ENCODE measurements around the gene MISP. TPM values are rescaled to one million over a fixed set of nuclear protein-coding genes. Genes with fewer than 3 reads are reported as not detected.
"Not testable (repeated sequence)": the region's sequence is repeated elsewhere in the genome, so short reads cannot be mapped to it uniquely, and the experiment has no call there.

MISP gene
- total and polyA plus RNA-seq, 2 of the 13 experiments (the other 11 are each of a cell fraction or from before 2014, with no cell fraction given) = 0.67 to 1.3 TPM

DNA sequence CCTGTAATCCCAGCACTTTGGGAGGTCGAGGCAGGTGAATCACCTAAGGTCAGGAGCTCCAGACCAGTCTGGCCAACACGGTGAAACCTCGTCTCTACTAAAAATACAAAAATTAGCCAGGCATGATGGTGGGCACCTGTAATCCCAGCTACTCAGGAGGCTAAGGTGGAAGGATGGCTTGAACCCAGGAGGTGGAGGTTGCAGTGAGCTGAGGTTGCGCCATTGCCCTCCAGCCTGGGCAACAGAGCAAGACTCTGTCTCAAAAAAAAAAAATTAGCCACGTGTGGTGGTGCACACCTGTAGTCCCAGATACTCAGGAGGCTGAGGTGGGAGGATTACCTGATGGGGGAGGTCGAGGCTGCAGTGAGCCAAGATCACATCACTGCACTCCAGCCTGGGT, 48.1 kb upstream of the MISP start:
- intact Hi-C loops (cut with micrococcal nuclease; ENCODE audit: unreplicated experiment); H4K20me1 ChIP-seq (ENCODE audit: insufficient read depth, low read length); H3K27me3 ChIP-seq (ENCODE audit: control insufficient read depth in 1 of 2, insufficient read depth in 2 of 2, low read length in 2 of 2); H3K36me3 ChIP-seq (replicated peaks in 1 of 2; ENCODE audit: control insufficient read depth in 1 of 2, insufficient read depth in 2 of 2, low read length in 2 of 2); ATAC-seq; DNase-seq (ENCODE audit: low spot score); FAIRE-seq; in situ Hi-C loops (cut with HindIII; ENCODE audit: extremely low pct_ligation_motif_present, low pct_unique_long_range_greater_than_20kb); CTCF ChIA-PET (ENCODE audit: low intra/inter-chr PET ratio, low total read pairs); H3K79me2 ChIP-seq (ENCODE audit: insufficient read depth, low read length); H2AFZ ChIP-seq (ENCODE audit: low read length); BruUV-seq (replicated peaks); H3K9me3 ChIP-seq (ENCODE audit: low read length): not testable (repeated sequence)
- H3K4me2 ChIP-seq (ENCODE audit: low read depth, low read length) = peak overlapping the region; percentile 70
- WGBS (ENCODE audit: low lambda C conversion rate) = 57% methylated on average over 6 of the region's 6 CpGs
- TF ChIP-seq ZNF121 (CRISPR knock-in tag; IDR thresholded peaks at IDR 0.05) (peak; percentile 80), ZNF460 (CRISPR knock-in tag; IDR thresholded peaks at IDR 0.05; ENCODE audit: borderline replicate concordance) (peak; percentile 42; the same call in 1 of the 2 replicates), ZNF550 (CRISPR knock-in tag; IDR thresholded peaks at IDR 0.05; ENCODE audit: borderline replicate concordance) (0 out of 2 replicates have a peak, but pooled peaks have one; percentile 10)
- TF ChIP-seq, protein P1, sequence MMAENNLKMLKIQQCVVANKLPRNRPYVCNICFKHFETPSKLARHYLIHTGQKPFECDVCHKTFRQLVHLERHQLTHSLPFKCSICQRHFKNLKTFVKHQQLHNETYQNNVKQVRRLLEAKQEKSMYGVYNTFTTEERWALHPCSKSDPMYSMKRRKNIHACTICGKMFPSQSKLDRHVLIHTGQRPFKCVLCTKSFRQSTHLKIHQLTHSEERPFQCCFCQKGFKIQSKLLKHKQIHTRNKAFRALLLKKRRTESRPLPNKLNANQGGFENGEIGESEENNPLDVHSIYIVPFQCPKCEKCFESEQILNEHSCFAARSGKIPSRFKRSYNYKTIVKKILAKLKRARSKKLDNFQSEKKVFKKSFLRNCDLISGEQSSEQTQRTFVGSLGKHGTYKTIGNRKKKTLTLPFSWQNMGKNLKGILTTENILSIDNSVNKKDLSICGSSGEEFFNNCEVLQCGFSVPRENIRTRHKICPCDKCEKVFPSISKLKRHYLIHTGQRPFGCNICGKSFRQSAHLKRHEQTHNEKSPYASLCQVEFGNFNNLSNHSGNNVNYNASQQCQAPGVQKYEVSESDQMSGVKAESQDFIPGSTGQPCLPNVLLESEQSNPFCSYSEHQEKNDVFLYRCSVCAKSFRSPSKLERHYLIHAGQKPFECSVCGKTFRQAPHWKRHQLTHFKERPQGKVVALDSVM (CRISPR knock-in tag; IDR thresholded peaks at IDR 0.05) = peak; percentile 81; the same call in 1 of the 2 replicates
- H3K27ac ChIP-seq (ENCODE audit: extremely low read length, insufficient read depth, low read length) = peak overlapping the region; percentile 69
- POLR2A ChIA-PET = interaction anchor here (1.1 to 3.6 kb wide), 12 partner anchors 8 to 172 kb away, joined by 4 to 56 read pairs (median 8); partner anchors contain the start of genes CDC34, FSTL3, PRSS57 and RNF126
- H3K4me1 ChIP-seq (ENCODE audit: insufficient read depth, low read length) = peaks cover 42% of the 10 kb centered on the region
- peak overlapping the region; percentile 70 for H3K9ac ChIP-seq (ENCODE audit: insufficient read depth, low read depth, low read length)
- peak overlapping the region; percentile 72 to 83 (median 76) for H3K4me3 ChIP-seq (replicated peaks in 1 of 3; ENCODE audit: insufficient read depth in 1 of 3, low read depth in 2 of 3, low read length in 3 of 3)

DNA sequence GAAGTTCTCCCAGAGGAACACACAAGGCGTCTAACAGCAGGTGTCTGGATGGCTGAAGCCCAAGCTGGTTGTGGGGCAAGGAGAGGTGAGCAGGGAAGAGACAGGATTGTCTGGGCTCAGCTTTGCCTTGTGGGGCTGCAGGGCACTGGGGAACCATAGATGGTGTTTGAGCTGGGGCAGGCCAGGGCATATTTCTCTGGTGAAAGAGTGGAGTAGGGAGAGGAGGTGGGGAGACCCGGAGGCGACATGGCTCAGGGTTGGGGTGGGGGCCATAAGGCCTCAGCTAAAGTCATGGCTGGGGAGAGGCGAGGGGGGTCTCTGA, 47.6 kb upstream of the MISP start:
- Histone ChIP-seq H3K9ac (ENCODE audit: insufficient read depth, low read depth, low read length) (peak overlapping the region; percentile 70), H3K4me3 (replicated peaks in 1 of 3; ENCODE audit: insufficient read depth in 1 of 3, low read depth in 2 of 3, low read length in 3 of 3) (peak overlapping the region; percentile 72 to 83 (median 76)), H3K9me3 (ENCODE audit: low read length) (no peaks in the 10 kb centered on the region), H3K27ac (ENCODE audit: extremely low read length, insufficient read depth, low read length) (peak overlapping the region; percentile 69), H3K36me3 (replicated peaks in 1 of 2; ENCODE audit: control insufficient read depth in 1 of 2, insufficient read depth in 2 of 2, low read length in 2 of 2) (no peaks in the 10 kb centered on the region), H3K27me3 (ENCODE audit: control insufficient read depth in 1 of 2, insufficient read depth in 2 of 2, low read length in 2 of 2) (no peaks in the 10 kb centered on the region; a peak in 1 of 5 replicates), H3K79me2 (ENCODE audit: insufficient read depth, low read length) (no peaks in the 10 kb centered on the region), H4K20me1 (ENCODE audit: insufficient read depth, low read length) (no peaks in the 10 kb centered on the region), H3K4me2 (ENCODE audit: low read depth, low read length) (peak overlapping the region; percentile 70), H3K4me1 (ENCODE audit: insufficient read depth, low read length) (peaks cover 47% of the 10 kb centered on the region), H2AFZ (ENCODE audit: low read length) (no peak overlapping the region)
- in situ Hi-C loops (cut with HindIII; ENCODE audit: extremely low pct_ligation_motif_present, low pct_unique_long_range_greater_than_20kb) (no loop called here), intact Hi-C loops (cut with micrococcal nuclease; ENCODE audit: unreplicated experiment) (no loop called here)
- ChIA-PET CTCF (ENCODE audit: low intra/inter-chr PET ratio, low total read pairs) (no interaction called here), POLR2A (interaction anchor here (0.6 to 3.6 kb wide), 22 partner anchors 8 to 211 kb away, joined by 3 to 56 read pairs (median 6); partner anchors contain the start of genes BSG, CDC34, FSTL3 and PRSS57)
- no peak for ATAC-seq
- FAIRE-seq = no peak
- 17% methylated on average over 4 of the region's 4 CpGs for WGBS (ENCODE audit: low lambda C conversion rate)
- BruUV-seq (replicated peaks) = TSS peak; percentile 78
- no peak for DNase-seq (ENCODE audit: low spot score)
- TF ChIP-seq ZBTB1 (CRISPR knock-in tag; IDR thresholded peaks at IDR 0.05; ENCODE audit: borderline replicate concordance) = no peak
- TF ChIP-seq MYNN (CRISPR knock-in tag; IDR thresholded peaks at IDR 0.05; ENCODE audit: low read depth) = no peak
- peak; percentile 54 for TF ChIP-seq SRSF1 (optimal IDR thresholded peaks at IDR 0.05; ENCODE audit: low read depth, low read length)
- TF ChIP-seq FOSL2 (CRISPR knock-in tag; IDR thresholded peaks at IDR 0.05) = no peak
- no peak for TF ChIP-seq GRHL1 (CRISPR knock-in tag; conservative IDR thresholded peaks at IDR 0.05)
- TF ChIP-seq ZNF629 (CRISPR knock-in tag; conservative IDR thresholded peaks at IDR 0.05) = no peak
- TF ChIP-seq ADNP (CRISPR knock-in tag; IDR thresholded peaks at IDR 0.05) = peak; percentile 72; the same call in 1 of the 2 replicates
- TF ChIP-seq ZNF124 (CRISPR knock-in tag; IDR thresholded peaks at IDR 0.05) = no peak
- no peak for TF ChIP-seq NFKBIZ (CRISPR knock-in tag; IDR thresholded peaks at IDR 0.05)
- TF ChIP-seq MEF2D (CRISPR knock-in tag; IDR thresholded peaks at IDR 0.05) = no peak
- TF ChIP-seq HMG20A (CRISPR knock-in tag; IDR thresholded peaks at IDR 0.05; ENCODE audit: borderline replicate concordance) = no peak

Measured in HepG2 (cell line).